H1 (cell line): ENCODE data around the gene MALT1. TPM values are rescaled to one million over a fixed set of nuclear protein-coding genes. Genes with fewer than 3 reads are reported as not detected.
A peak's percentile ranks its signal among the peaks of the same experiment; 100 is the strongest.

Source experiments
- ASH2L ChIP-seq: fragments of 200-600, 300-600 bp; sonication (generic); IDR thresholded peaks from one replicate; pipeline ENCODE4 v1.7.1; 2017; ENCODE audit warnings: low read length
- BRCA1 ChIP-seq: IDR thresholded peaks from 2 replicates; pipeline ENCODE4 v1.6.1; 2012; ENCODE audit warnings: low read depth, low read length, improper control_type of control experiment
- CREB1 ChIP-seq: IDR thresholded peaks from 2 replicates; pipeline ENCODE4 v1.6.1; 2012; ENCODE audit warnings: inconsistent platforms
- EGR1 ChIP-seq: IDR thresholded peaks from 2 replicates; pipeline ENCODE4 v1.6.1; 2011; ENCODE audit warnings: low read depth, low read length, borderline replicate concordance
- EZH2 ChIP-seq: fragments of 200-600 bp; sonication (generic); IDR thresholded peaks from 2 replicates; pipeline ENCODE4 v1.7.1; 2012; ENCODE audit warnings: low read depth, mild to moderate bottlenecking, moderate library complexity, low read length, inconsistent platforms; ENCODE audit not compliant: severe bottlenecking
- GTF2F1 ChIP-seq: IDR thresholded peaks from 2 replicates; pipeline ENCODE4 v1.6.1; 2012; ENCODE audit warnings: low read depth, low read length, improper control_type of control experiment, borderline replicate concordance
- JUND ChIP-seq: IDR thresholded peaks from 2 replicates; pipeline ENCODE4 v1.6.1; 2011; ENCODE audit warnings: mild to moderate bottlenecking, improper control_type of control experiment, low read length
- KDM1A ChIP-seq: fragments of 200-600, 300-600 bp; sonication (generic); IDR thresholded peaks from 2 replicates; pipeline ENCODE4 v1.7.1; 2016; ENCODE audit warnings: mild to moderate bottlenecking, low read length, borderline replicate concordance
- MAFK ChIP-seq: IDR thresholded peaks from 2 replicates; pipeline ENCODE4 v1.6.1; 2012; ENCODE audit warnings: low read depth, mild to moderate bottlenecking, improper control_type of control experiment, low read length
- RAD21 ChIP-seq, 2 experiments: IDR thresholded peaks in 1 of 2; conservative IDR thresholded peaks in 1 of 2; 2 replicates each; pipeline ENCODE4 v1.6.1; 2011; ENCODE audit warnings: low read depth in 2 of 2, low read length in 2 of 2, improper control_type of control experiment in 1 of 2, inconsistent platforms in 1 of 2, mild to moderate bottlenecking in 1 of 2, moderate library complexity in 1 of 2
- RFX5 ChIP-seq: IDR thresholded peaks from 2 replicates; pipeline ENCODE4 v1.6.1; 2011; ENCODE audit warnings: low read depth, low read length, improper control_type of control experiment, borderline replicate concordance
- SIN3A ChIP-seq, 2 experiments: IDR thresholded peaks in 1 of 2; conservative IDR thresholded peaks in 1 of 2; 2 replicates each; pipeline ENCODE4 v1.6.1; 2011 to 2012; ENCODE audit warnings: low read length in 2 of 2, improper control_type of control experiment in 1 of 2, low read depth in 1 of 2, mild to moderate bottlenecking in 1 of 2
- TBP ChIP-seq: IDR thresholded peaks from 2 replicates; pipeline ENCODE4 v1.6.1; 2011; ENCODE audit warnings: low read depth, low read length, improper control_type of control experiment
- TCF12 ChIP-seq: IDR thresholded peaks from 2 replicates; pipeline ENCODE4 v1.6.1; 2011; ENCODE audit warnings: low read depth, mild to moderate bottlenecking, low read length
- TEAD4 ChIP-seq: IDR thresholded peaks from 2 replicates; pipeline ENCODE4 v1.6.1; 2012; ENCODE audit warnings: low read depth, low read length, inconsistent platforms, mixed read lengths
- YY1 ChIP-seq: IDR thresholded peaks from 2 replicates; pipeline ENCODE4 v1.6.1; 2011; ENCODE audit warnings: low read depth, mild to moderate bottlenecking, low read length
- polyA plus RNA-seq, 7 experiments: library from polyadenylated mRNA; depleted of rRNA in 3 of 7; stranded (reverse) in 5 of 7; unstranded in 2 of 7; fragments of >200 nt in 5 of 7; fragments of 200-250 nt in 2 of 7; gene quantifications; 1 replicate in 5 of 7; 2 replicates in 1 of 7; 4 replicates in 1 of 7; pipeline versions ENCODE4 v1.2.1 to v1.2.3, GENCODE V29; 2011 to 2013; ENCODE audit warnings: missing spikeins in 2 of 7, mixed read lengths in 2 of 7
- total RNA-seq: library from RNA; stranded (reverse); fragmentation: NEBNext Ultra II Directional; extraction: Animal tissue kit (Norgen Biotek cat#: 25700); gene quantifications from 2 replicates; pipeline ENCODE4 v1.2.1, GENCODE V29; 2021
- TF ChIP-seq, protein P1 (sequence below): IDR thresholded peaks from 2 replicates; pipeline ENCODE4 v1.6.1; 2012; ENCODE audit warnings: low read length, inconsistent platforms
- TF ChIP-seq, protein P2 (sequence below): IDR thresholded peaks from 2 replicates; pipeline ENCODE4 v1.6.1; 2011; ENCODE audit warnings: low read depth, mild to moderate bottlenecking, low read length; ENCODE audit not compliant: insufficient read depth

Gene MALT1
- total and polyA plus RNA-seq, 2 of the 8 experiments (the other 6 are each of a cell fraction or from before 2014, with no cell fraction given) = 10.7 to 25.9 TPM

DNA sequence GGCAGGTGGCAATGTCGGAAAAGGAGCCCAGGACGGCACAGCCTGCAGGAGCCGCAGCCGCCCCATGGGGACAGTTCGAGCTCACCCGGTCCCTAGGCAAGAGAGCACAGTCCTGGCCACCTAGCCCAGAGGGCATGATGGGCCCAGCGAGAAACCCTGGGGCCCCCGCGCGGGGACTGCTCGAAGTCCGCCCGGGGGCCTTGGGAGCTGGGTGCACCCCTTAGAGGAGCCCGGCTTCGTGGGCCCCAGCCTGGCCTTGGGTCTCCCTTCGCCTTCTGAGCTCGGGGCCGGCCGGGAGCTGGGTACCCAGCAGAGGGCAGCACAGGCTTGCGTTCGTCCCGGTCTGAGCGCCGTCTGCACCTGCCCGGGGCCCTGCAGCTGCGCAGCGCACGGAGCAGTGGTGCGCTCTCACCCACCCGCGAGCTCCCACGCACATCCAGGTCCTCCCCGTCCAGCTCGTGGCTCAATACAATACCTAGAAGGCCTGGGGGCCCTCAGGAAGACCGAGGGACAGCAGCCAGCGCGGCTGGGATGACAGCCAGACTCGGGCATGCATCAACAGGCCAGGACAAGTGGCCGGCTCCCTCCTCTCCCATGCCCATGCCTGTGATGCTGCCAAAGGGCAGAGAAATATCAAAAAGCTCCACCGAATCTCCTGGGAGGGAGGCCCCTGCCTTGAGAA, 97.2 kb downstream of the MALT1 start (continued):
- TF ChIP-seq, protein P1, sequence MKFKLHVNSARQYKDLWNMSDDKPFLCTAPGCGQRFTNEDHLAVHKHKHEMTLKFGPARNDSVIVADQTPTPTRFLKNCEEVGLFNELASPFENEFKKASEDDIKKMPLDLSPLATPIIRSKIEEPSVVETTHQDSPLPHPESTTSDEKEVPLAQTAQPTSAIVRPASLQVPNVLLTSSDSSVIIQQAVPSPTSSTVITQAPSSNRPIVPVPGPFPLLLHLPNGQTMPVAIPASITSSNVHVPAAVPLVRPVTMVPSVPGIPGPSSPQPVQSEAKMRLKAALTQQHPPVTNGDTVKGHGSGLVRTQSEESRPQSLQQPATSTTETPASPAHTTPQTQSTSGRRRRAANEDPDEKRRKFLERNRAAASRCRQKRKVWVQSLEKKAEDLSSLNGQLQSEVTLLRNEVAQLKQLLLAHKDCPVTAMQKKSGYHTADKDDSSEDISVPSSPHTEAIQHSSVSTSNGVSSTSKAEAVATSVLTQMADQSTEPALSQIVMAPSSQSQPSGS = no peak
- TF ChIP-seq MAFK (no peak), TCF12 (0 out of 2 replicates have a peak, but pooled peaks have one; percentile 9), JUND (no peak), ASH2L (no peak), RFX5 (no peak), YY1 (0 out of 2 replicates have a peak, but pooled peaks have one; percentile 2), CREB1 (no peak), BRCA1 (no peak), KDM1A (no peak), RAD21 (IDR thresholded peaks at IDR 0.05 in 1 of 2, conservative IDR thresholded peaks at IDR 0.05 in 1 of 2; ENCODE audit: low read depth in 2 of 2, low read length in 2 of 2) (peak; percentile 94 to 98), GTF2F1 (no peak), TBP (no peak), SIN3A (conservative IDR thresholded peaks at IDR 0.05 in 1 of 2, IDR thresholded peaks at IDR 0.05 in 1 of 2; ENCODE audit: low read depth in 1 of 2, low read length in 2 of 2) (no peak), TEAD4 (no peak), EGR1 (no peak), EZH2 (no peak)
- TF ChIP-seq, protein P2, sequence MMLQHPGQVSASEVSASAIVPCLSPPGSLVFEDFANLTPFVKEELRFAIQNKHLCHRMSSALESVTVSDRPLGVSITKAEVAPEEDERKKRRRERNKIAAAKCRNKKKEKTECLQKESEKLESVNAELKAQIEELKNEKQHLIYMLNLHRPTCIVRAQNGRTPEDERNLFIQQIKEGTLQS = no peak
